SK-N-SH treated with all-trans-retinoic acid at 6 μM for 48 hours (cell line): ENCODE results near the gene MYO9A.

Experiments used
- TOX ChIP-seq: fragments of 250-450 bp; sonication (Bioruptor Pico); IDR thresholded peaks from 2 replicates; pipeline ENCODE4 v1.8.0; 2021; ENCODE audit warnings: mild to moderate bottlenecking, moderate library complexity, borderline replicate concordance
- ZNF70 ChIP-seq: fragments of 450-650 bp; formaldehyde crosslinking; IDR thresholded peaks from 2 replicates; pipeline ENCODE4 v1.5.0; 2020; ENCODE audit warnings: mild to moderate bottlenecking, moderate library complexity
- TF ChIP-seq, protein P1 (sequence below): fragments of 250-450 bp; sonication (Bioruptor Pico); IDR thresholded peaks from 2 replicates; pipeline ENCODE4 v1.5.1; 2021; ENCODE audit warnings: mild to moderate bottlenecking, moderate library complexity
- TF ChIP-seq, protein P2 (sequence below): fragments of 250-450 bp; sonication (Bioruptor Pico); IDR thresholded peaks from 2 replicates; pipeline ENCODE4 v1.5.0; 2020; ENCODE audit warnings: mild to moderate bottlenecking, moderate library complexity

DNA sequence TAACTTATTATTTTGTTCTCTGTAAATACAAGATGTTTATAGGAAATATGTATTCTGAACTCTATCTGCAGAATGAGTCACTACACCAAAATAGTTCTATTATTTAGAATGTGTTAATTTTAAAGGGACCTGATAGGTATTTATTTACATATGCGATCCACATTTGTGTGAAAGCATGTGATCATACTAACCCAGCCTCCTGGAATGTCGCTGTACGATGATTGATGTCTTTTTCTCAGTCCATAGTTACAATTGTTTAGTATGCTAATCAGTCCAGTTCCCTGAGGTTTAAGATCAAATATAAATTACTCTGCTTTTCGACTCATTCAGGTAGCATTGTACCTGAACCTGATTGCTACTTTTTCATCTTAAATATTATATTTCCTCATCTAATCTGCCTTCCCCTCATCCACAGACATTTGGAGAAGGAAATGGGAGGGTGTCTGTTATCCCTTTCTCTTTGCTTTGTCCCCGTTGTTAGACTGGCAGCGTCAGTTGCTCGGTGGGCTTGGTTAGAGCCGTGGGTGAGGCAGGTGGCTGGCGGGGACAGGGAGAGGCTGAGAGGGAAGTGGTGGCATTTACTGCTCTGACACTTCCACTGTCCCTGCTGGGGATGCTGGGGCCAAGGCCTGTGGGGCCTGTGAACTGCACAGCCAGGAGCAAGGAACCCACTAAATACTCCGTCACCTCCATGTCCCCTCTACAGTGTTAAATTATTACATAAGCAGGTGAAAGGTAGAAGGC lies 335.4 kb downstream of the MYO9A start:
- no peak for TF ChIP-seq TOX (CRISPR knock-in tag)
- TF ChIP-seq, protein P1, sequence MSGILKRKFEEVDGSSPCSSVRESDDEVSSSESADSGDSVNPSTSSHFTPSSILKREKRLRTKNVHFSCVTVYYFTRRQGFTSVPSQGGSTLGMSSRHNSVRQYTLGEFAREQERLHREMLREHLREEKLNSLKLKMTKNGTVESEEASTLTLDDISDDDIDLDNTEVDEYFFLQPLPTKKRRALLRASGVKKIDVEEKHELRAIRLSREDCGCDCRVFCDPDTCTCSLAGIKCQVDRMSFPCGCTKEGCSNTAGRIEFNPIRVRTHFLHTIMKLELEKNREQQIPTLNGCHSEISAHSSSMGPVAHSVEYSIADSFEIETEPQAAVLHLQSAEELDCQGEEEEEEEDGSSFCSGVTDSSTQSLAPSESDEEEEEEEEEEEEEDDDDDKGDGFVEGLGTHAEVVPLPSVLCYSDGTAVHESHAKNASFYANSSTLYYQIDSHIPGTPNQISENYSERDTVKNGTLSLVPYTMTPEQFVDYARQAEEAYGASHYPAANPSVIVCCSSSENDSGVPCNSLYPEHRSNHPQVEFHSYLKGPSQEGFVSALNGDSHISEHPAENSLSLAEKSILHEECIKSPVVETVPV (CRISPR knock-in tag): no peak
- TF ChIP-seq, protein P2, sequence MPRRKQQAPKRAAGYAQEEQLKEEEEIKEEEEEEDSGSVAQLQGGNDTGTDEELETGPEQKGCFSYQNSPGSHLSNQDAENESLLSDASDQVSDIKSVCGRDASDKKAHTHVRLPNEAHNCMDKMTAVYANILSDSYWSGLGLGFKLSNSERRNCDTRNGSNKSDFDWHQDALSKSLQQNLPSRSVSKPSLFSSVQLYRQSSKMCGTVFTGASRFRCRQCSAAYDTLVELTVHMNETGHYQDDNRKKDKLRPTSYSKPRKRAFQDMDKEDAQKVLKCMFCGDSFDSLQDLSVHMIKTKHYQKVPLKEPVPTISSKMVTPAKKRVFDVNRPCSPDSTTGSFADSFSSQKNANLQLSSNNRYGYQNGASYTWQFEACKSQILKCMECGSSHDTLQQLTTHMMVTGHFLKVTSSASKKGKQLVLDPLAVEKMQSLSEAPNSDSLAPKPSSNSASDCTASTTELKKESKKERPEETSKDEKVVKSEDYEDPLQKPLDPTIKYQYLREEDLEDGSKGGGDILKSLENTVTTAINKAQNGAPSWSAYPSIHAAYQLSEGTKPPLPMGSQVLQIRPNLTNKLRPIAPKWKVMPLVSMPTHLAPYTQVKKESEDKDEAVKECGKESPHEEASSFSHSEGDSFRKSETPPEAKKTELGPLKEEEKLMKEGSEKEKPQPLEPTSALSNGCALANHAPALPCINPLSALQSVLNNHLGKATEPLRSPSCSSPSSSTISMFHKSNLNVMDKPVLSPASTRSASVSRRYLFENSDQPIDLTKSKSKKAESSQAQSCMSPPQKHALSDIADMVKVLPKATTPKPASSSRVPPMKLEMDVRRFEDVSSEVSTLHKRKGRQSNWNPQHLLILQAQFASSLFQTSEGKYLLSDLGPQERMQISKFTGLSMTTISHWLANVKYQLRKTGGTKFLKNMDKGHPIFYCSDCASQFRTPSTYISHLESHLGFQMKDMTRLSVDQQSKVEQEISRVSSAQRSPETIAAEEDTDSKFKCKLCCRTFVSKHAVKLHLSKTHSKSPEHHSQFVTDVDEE (CRISPR knock-in tag): no peak
- no peak for TF ChIP-seq ZNF70 (CRISPR knock-in tag)
